ENCODE data around the gene RAD51B.

RAD51B gene

GRCh38 chr14:68236582-68237458 lies 417.2 kb downstream of the RAD51B start:
- no peak for DNase-seq (ENCODE audit: low spot score)

GRCh38 chr14:68238551-68238950 lies 419.0 kb downstream of the RAD51B start:
- no peak for DNase-seq (ENCODE audit: low spot score)

- DNase-seq (ENCODE audit: low spot score): no peak
Observed at GRCh38 chr14:68238976-68239375, 419.4 kb downstream of the RAD51B start.

- no peak for DNase-seq (ENCODE audit: low spot score)
Observed at GRCh38 chr14:68239988-68240771, 420.6 kb downstream of the RAD51B start.

- DNase-seq (ENCODE audit: low spot score): no peak
Observed at GRCh38 chr14:68241862-68242487, 422.4 kb downstream of the RAD51B start.

- DNase-seq (ENCODE audit: low spot score): no peak
Observed at GRCh38 chr14:68243450-68244010, 424.0 kb downstream of the RAD51B start.

- DNase-seq (ENCODE audit: low spot score): no peak
Observed at GRCh38 chr14:68244262-68244980, 424.8 kb downstream of the RAD51B start.

GRCh38 chr14:68245146-68246073 lies 425.8 kb downstream of the RAD51B start:
- DNase-seq (ENCODE audit: low spot score): no peak

GRCh38 chr14:68246074-68246785 lies 426.7 kb downstream of the RAD51B start:
- no peak for DNase-seq (ENCODE audit: low spot score)

GRCh38 chr14:68246786-68247105 lies 427.2 kb downstream of the RAD51B start:
- DNase-seq (ENCODE audit: low spot score): no peak

GRCh38 chr14:68247274-68247673 lies 427.7 kb downstream of the RAD51B start:
- no peak for DNase-seq (ENCODE audit: low spot score)

GRCh38 chr14:68247676-68248268 lies 428.2 kb downstream of the RAD51B start:
- DNase-seq (ENCODE audit: low spot score): no peak

- peak; percentile 80 for DNase-seq (ENCODE audit: low spot score)
Observed at GRCh38 chr14:68248481-68249255, 429.1 kb downstream of the RAD51B start.

GRCh38 chr14:68249661-68250451 lies 430.3 kb downstream of the RAD51B start:
- peak; percentile 56 for DNase-seq (ENCODE audit: low spot score)

- no peak for DNase-seq (ENCODE audit: low spot score)
Observed at GRCh38 chr14:68250927-68251768, 431.6 kb downstream of the RAD51B start.

- no peak for DNase-seq (ENCODE audit: low spot score)
Observed at GRCh38 chr14:68251769-68252100, 432.2 kb downstream of the RAD51B start.

- DNase-seq (ENCODE audit: low spot score): no peak
Observed at GRCh38 chr14:68253160-68253780, 433.7 kb downstream of the RAD51B start.

All from RKO (cell line).